ENCODE data around the gene EYS. TPM values are rescaled to one million over a fixed set of nuclear protein-coding genes. Genes with fewer than 3 reads are reported as not detected.

The EYS gene
- total and polyA plus RNA-seq, 9 of the 15 experiments (the other 6 are each of a cell fraction or from before 2014, with no cell fraction given), result 0.03 to 0.36 (median 0.10) TPM; not detected in 2

- DNase-seq (ENCODE audit: extremely low read depth in 1 of 4, low spot score in 3 of 4) (no peak), FAIRE-seq (no peak), ATAC-seq (no peak)
- no peak overlapping the region for H3K4me3 ChIP-seq
- no peaks in the 10 kb centered on the region for H3K36me3 ChIP-seq (ENCODE audit: control insufficient read depth, insufficient read depth, low read length)
- H3K27ac ChIP-seq (ENCODE audit: extremely low read depth, low read depth, low read length), result no peak overlapping the region
- H3K4me2 ChIP-seq (ENCODE audit: insufficient read depth, low read length), result no peak overlapping the region
- ChIA-PET POLR2A (no interaction called here), CTCF (ENCODE audit: low intra/inter-chr PET ratio) (no interaction called here)
- no peak overlapping the region for H3K9ac ChIP-seq (ENCODE audit: insufficient read depth in 1 of 2, low read depth in 2 of 2, low read length in 2 of 2)
- no peaks in the 10 kb centered on the region for H3K4me1 ChIP-seq (replicated peaks in 1 of 2; ENCODE audit: control insufficient read depth in 2 of 2, insufficient read depth in 2 of 2, low read length in 2 of 2)
- no peak overlapping the region for H2AFZ ChIP-seq (ENCODE audit: low read depth, low read length)
- no peaks in the 10 kb centered on the region for H3K9me3 ChIP-seq (replicated peaks; ENCODE audit: control insufficient read depth, insufficient read depth, low read depth, low read length)
- 0% methylated on average over 3 of the region's 3 CpGs for WGBS (ENCODE audit: insufficient coverage, low coverage, missing lambda C conversion rate)
- H3K79me2 ChIP-seq (ENCODE audit: control insufficient read depth, insufficient read depth, low read length), result no peaks in the 10 kb centered on the region
- no peaks in the 10 kb centered on the region for H4K20me1 ChIP-seq (replicated peaks; ENCODE audit: control insufficient read depth, insufficient read depth, low read length)
- H3K9me1 ChIP-seq (ENCODE audit: control insufficient read depth, insufficient read depth, low read length), result no peaks in the 10 kb centered on the region
- intact Hi-C loops (cut with micrococcal nuclease), result no loop called here
- in situ Hi-C loops (cut with MboI), result no loop called here
- no TSS peak for BruUV-seq (replicated peaks)
- no peaks in the 10 kb centered on the region for H3K27me3 ChIP-seq (ENCODE audit: control insufficient read depth in 2 of 2, insufficient read depth in 2 of 2, low read length in 2 of 2)
- TF ChIP-seq ERF (CRISPR knock-in tag; IDR thresholded peaks at IDR 0.05), result no peak
- TF ChIP-seq GTF2E2 (tag; IDR thresholded peaks at IDR 0.05), result no peak
- no peak for TF ChIP-seq POLR2A (conservative IDR thresholded peaks at IDR 0.05)
- TF ChIP-seq TFAM (CRISPR knock-in tag; conservative IDR thresholded peaks at IDR 0.05), result no peak
- TF ChIP-seq, protein P1, sequence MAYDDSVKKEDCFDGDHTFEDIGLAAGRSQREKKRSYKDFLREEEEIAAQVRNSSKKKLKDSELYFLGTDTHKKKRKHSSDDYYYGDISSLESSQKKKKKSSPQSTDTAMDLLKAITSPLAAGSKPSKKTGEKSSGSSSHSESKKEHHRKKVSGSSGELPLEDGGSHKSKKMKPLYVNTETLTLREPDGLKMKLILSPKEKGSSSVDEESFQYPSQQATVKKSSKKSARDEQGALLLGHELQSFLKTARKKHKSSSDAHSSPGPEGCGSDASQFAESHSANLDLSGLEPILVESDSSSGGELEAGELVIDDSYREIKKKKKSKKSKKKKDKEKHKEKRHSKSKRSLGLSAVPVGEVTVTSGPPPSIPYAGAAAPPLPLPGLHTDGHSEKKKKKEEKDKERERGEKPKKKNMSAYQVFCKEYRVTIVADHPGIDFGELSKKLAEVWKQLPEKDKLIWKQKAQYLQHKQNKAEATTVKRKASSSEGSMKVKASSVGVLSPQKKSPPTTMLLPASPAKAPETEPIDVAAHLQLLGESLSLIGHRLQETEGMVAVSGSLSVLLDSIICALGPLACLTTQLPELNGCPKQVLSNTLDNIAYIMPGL (CRISPR knock-in tag; IDR thresholded peaks at IDR 0.05), result no peak
- TF ChIP-seq ARID2 (IDR thresholded peaks at IDR 0.05), result no peak
- TF ChIP-seq GATAD2A (IDR thresholded peaks at IDR 0.05), result no peak
- TF ChIP-seq, protein P2, sequence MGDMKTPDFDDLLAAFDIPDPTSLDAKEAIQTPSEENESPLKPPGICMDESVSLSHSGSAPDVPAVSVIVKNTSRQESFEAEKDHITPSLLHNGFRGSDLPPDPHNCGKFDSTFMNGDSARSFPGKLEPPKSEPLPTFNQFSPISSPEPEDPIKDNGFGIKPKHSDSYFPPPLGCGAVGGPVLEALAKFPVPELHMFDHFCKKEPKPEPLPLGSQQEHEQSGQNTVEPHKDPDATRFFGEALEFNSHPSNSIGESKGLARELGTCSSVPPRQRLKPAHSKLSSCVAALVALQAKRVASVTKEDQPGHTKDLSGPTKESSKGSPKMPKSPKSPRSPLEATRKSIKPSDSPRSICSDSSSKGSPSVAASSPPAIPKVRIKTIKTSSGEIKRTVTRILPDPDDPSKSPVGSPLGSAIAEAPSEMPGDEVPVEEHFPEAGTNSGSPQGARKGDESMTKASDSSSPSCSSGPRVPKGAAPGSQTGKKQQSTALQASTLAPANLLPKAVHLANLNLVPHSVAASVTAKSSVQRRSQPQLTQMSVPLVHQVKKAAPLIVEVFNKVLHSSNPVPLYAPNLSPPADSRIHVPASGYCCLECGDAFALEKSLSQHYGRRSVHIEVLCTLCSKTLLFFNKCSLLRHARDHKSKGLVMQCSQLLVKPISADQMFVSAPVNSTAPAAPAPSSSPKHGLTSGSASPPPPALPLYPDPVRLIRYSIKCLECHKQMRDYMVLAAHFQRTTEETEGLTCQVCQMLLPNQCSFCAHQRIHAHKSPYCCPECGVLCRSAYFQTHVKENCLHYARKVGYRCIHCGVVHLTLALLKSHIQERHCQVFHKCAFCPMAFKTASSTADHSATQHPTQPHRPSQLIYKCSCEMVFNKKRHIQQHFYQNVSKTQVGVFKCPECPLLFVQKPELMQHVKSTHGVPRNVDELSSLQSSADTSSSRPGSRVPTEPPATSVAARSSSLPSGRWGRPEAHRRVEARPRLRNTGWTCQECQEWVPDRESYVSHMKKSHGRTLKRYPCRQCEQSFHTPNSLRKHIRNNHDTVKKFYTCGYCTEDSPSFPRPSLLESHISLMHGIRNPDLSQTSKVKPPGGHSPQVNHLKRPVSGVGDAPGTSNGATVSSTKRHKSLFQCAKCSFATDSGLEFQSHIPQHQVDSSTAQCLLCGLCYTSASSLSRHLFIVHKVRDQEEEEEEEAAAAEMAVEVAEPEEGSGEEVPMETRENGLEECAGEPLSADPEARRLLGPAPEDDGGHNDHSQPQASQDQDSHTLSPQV (IDR thresholded peaks at IDR 0.05), result no peak
- TF ChIP-seq ZNF57 (CRISPR knock-in tag; IDR thresholded peaks at IDR 0.05), result no peak
- no peak for TF ChIP-seq SIN3B (IDR thresholded peaks at IDR 0.05; ENCODE audit: low read depth)
Observed at GRCh38 chr6:64874776-64875175, 832.2 kb downstream of the EYS start.
